Left ventricle myocardium inferior (tissue), 1 donor: ENCODE data around the gene JAKMIP1. TPM values are rescaled to one million over a fixed set of nuclear protein-coding genes. Genes with fewer than 3 reads are reported as not detected.

ENCODE experiments used
- DNase-seq: peaks from one replicate; pipeline ENCODE4 v3.0.0-alpha.2; 2020
- H3K27ac ChIP-seq: fragments of 200-600 bp; replicated peaks from 2 replicates; pipeline ENCODE4 v1.8.0; 2021
- H3K27me3 ChIP-seq: fragments of 200-600 bp; 2 replicates; pipeline ENCODE4 v1.8.0; 2021; ENCODE audit warnings: low read depth
- H3K36me3 ChIP-seq: fragments of 200-600 bp; 2 replicates; pipeline ENCODE4 v1.8.0; 2021
- H3K4me1 ChIP-seq: fragments of 200-600 bp; 2 replicates; pipeline ENCODE4 v1.8.0; 2021
- H3K4me3 ChIP-seq: fragments of 200-600 bp; 2 replicates; pipeline ENCODE4 v1.8.0; 2021; ENCODE audit warnings: mild to moderate bottlenecking, moderate library complexity
- H3K9me3 ChIP-seq: fragments of 200-600 bp; replicated peaks from 2 replicates; pipeline ENCODE4 v1.8.0; 2021
- CTCF ChIP-seq: fragments of 200-600 bp; IDR thresholded peaks from 2 replicates; pipeline ENCODE4 v1.8.0; 2021; ENCODE audit warnings: antibody characterized with exemption, mild to moderate bottlenecking, borderline replicate concordance
- intact Hi-C: fragments of 100-400 bp; cut with micrococcal nuclease; formaldehyde crosslinking; loops from one replicate; pipeline ENCODE4 v1.11.0; 2022
- total RNA-seq: library from RNA; stranded (reverse); fragmentation: NEBNext Ultra II Directional; extraction: Animal tissue kit (Norgen Biotek cat#: 25700); gene quantifications from one replicate; pipeline ENCODE4 v1.2.1, GENCODE V29; 2021
- donor health status: DM: no; HTN: yes; CAD: no; lungs with severe emphysema.

The JAKMIP1 gene
- total RNA-seq, 1 donor from 2014 or later: not detected

GRCh38 chr4:6162885-6163284 is 37.5 kb downstream of the JAKMIP1 start:
- Histone ChIP-seq H3K9me3 (peaks cover 20% of the 10 kb centered on the region), H3K27me3 (peaks cover 43% of the 10 kb centered on the region), H3K36me3 (no peaks in the 10 kb centered on the region), H3K27ac (no peak overlapping the region), H3K4me1 (no peaks in the 10 kb centered on the region), H3K4me3 (no peak overlapping the region)
- intact Hi-C loops: no loop called here
- TF ChIP-seq CTCF: no peak
- no peak for DNase-seq

- Histone ChIP-seq H3K4me1 (no peaks in the 10 kb centered on the region), H3K27me3 (peaks cover 52% of the 10 kb centered on the region), H3K4me3 (no peak overlapping the region), H3K9me3 (peaks cover 20% of the 10 kb centered on the region), H3K36me3 (no peaks in the 10 kb centered on the region), H3K27ac (no peak overlapping the region)
- intact Hi-C loops: no loop called here
- no peak for TF ChIP-seq CTCF
- DNase-seq: no peak
Observed at GRCh38 chr4:6161921-6162464, 38.4 kb downstream of the JAKMIP1 start.

GRCh38 chr4:6160536-6160935 is 39.8 kb downstream of the JAKMIP1 start:
- Histone ChIP-seq H3K27me3 (peaks cover 53% of the 10 kb centered on the region), H3K4me1 (no peaks in the 10 kb centered on the region), H3K4me3 (no peak overlapping the region), H3K27ac (no peak overlapping the region), H3K36me3 (no peaks in the 10 kb centered on the region), H3K9me3 (peaks cover 20% of the 10 kb centered on the region)
- no peak for DNase-seq
- TF ChIP-seq CTCF: no peak
- intact Hi-C loops: no loop called here

GRCh38 chr4:6157926-6158325 is 42.4 kb downstream of the JAKMIP1 start:
- no peak for DNase-seq
- H3K27me3 ChIP-seq: peaks cover 77% of the 10 kb centered on the region
- H3K4me3 ChIP-seq: no peak overlapping the region
- H3K9me3 ChIP-seq: no peaks in the 10 kb centered on the region
- intact Hi-C loops: no loop called here
- no peak overlapping the region for H3K27ac ChIP-seq
- H3K36me3 ChIP-seq: no peaks in the 10 kb centered on the region
- no peak for TF ChIP-seq CTCF
- no peaks in the 10 kb centered on the region for H3K4me1 ChIP-seq

- H3K4me1 ChIP-seq: no peaks in the 10 kb centered on the region
- no peak overlapping the region for H3K27ac ChIP-seq
- no peak overlapping the region for H3K4me3 ChIP-seq
- intact Hi-C loops: no loop called here
- peaks cover 77% of the 10 kb centered on the region for H3K27me3 ChIP-seq
- H3K36me3 ChIP-seq: no peaks in the 10 kb centered on the region
- TF ChIP-seq CTCF: no peak
- DNase-seq: no peak
- H3K9me3 ChIP-seq: no peaks in the 10 kb centered on the region
Observed at GRCh38 chr4:6155996-6156750, 44.2 kb downstream of the JAKMIP1 start.
